Glutamatergic neuron (in vitro differentiated cells): ENCODE results near the gene DHDDS. TPM values are rescaled to one million over a fixed set of nuclear protein-coding genes. Genes with fewer than 3 reads are reported as not detected.
"Not testable (repeated sequence)": the region's sequence is repeated elsewhere in the genome, so short reads cannot be mapped to it uniquely, and the experiment has no call there.

Experiments
- DNase-seq: peaks from one replicate; pipeline ENCODE4 v3.0.0; 2022
- H3K27ac Mint-ChIP-seq: one replicate; pipeline ENCODE4 v1.8.0; 2020; ENCODE audit warnings: mild to moderate bottlenecking, mixed read lengths, inconsistent platforms; ENCODE audit not compliant: unreplicated experiment
- H3K27me3 Mint-ChIP-seq: one replicate; pipeline ENCODE4 v1.8.0; 2020; ENCODE audit warnings: mild to moderate bottlenecking, moderate library complexity, mixed read lengths, inconsistent platforms; ENCODE audit not compliant: unreplicated experiment
- H3K36me3 Mint-ChIP-seq: one replicate; pipeline ENCODE4 v1.8.0; 2020; ENCODE audit warnings: mild to moderate bottlenecking, mixed read lengths, inconsistent platforms; ENCODE audit not compliant: unreplicated experiment
- H3K4me1 Mint-ChIP-seq: one replicate; pipeline ENCODE4 v1.8.0; 2020; ENCODE audit warnings: mild to moderate bottlenecking, low read depth, mixed read lengths, inconsistent platforms; ENCODE audit not compliant: unreplicated experiment
- H3K4me3 Mint-ChIP-seq: one replicate; pipeline ENCODE4 v1.8.0; 2020; ENCODE audit warnings: mild to moderate bottlenecking, mixed read lengths, inconsistent platforms; ENCODE audit not compliant: unreplicated experiment
- H3K9me3 Mint-ChIP-seq: one replicate; pipeline ENCODE4 v1.8.0; 2020; ENCODE audit warnings: mild to moderate bottlenecking, moderate library complexity, mixed read lengths, inconsistent platforms; ENCODE audit not compliant: unreplicated experiment
- CTCF ChIP-seq: fragments of 200-600 bp; sonication (generic); IDR thresholded peaks from one replicate; pipeline ENCODE4 v1.5.0; 2021; ENCODE audit not compliant: partially characterized antibody, unreplicated experiment
- long read RNA-seq: library from polyadenylated mRNA; unstranded; transcript quantifications from one replicate; pipeline ENCODE4 v2.0.0, GENCODE V29; 2020; ENCODE audit not compliant: unreplicated experiment
- total RNA-seq: library from RNA; stranded (reverse); fragmentation: NEBNext Ultra II Directional; extraction: Animal tissue kit (Norgen Biotek cat#: 25700); gene quantifications from one replicate; pipeline ENCODE4 v1.2.1, GENCODE V29; 2021; ENCODE audit not compliant: unreplicated experiment

DHDDS gene, protein sequence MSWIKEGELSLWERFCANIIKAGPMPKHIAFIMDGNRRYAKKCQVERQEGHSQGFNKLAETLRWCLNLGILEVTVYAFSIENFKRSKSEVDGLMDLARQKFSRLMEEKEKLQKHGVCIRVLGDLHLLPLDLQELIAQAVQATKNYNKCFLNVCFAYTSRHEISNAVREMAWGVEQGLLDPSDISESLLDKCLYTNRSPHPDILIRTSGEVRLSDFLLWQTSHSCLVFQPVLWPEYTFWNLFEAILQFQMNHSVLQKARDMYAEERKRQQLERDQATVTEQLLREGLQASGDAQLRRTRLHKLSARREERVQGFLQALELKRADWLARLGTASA
- 64.6 TPM for total RNA-seq
- long read RNA-seq, partial matches to known transcripts = 0 of 14 reads
- long read RNA-seq, other reads (novel, unspliced or antisense) = 7 of 14 reads

- DNase-seq = peak; percentile 99
- peaks cover 6% of the 10 kb centered on the region for H3K27me3 Mint-ChIP-seq
- peak within 1 kb of the TSS; percentile 100 for H3K4me3 Mint-ChIP-seq
- H3K27ac Mint-ChIP-seq = peak within 1 kb of the TSS; percentile 97
- TF ChIP-seq CTCF = no peak
- H3K9me3 Mint-ChIP-seq = peaks cover 3% of the 10 kb centered on the region
- H3K36me3 Mint-ChIP-seq = no peaks in the 10 kb centered on the region
- H3K4me1 Mint-ChIP-seq = peaks cover 6% of the 10 kb centered on the region
Observed at GRCh38 chr1:26431979-26432695, at the start of gene DHDDS. TSS of gene DHDDS (plus strand) at chr1:26432321. CDS start at chr1:26432946, 625 bp downstream.

GRCh38 chr1:26384076-26384475, 48.0 kb upstream of the DHDDS start:
- H3K27me3 Mint-ChIP-seq = no peaks in the 10 kb centered on the region
- H3K4me3 Mint-ChIP-seq = no peak overlapping the region
- H3K4me1 Mint-ChIP-seq = peaks cover under 1% of the 10 kb centered on the region
- DNase-seq = no peak
- no peaks in the 10 kb centered on the region for H3K36me3 Mint-ChIP-seq
- no peak overlapping the region for H3K27ac Mint-ChIP-seq
- no peak for TF ChIP-seq CTCF
- H3K9me3 Mint-ChIP-seq = peaks cover 3% of the 10 kb centered on the region

DNA sequence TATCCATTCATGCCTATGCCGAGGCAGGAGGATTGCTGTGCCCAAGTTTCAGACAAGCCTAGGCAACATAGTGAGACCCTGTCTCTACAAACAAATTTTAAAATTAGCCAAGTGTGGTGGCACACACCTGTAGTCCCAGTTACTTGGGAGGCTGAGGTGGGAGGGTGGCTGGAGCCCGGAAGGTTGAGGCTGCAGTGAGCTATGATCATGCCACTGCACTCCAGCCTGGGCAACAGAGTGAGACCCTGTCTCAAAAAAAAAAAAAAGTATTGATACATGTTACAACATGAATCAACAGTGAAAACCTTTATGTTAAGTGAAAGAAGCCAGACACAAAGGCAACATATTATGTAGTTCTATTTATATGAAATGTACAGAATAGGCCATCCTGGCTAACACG, 47.1 kb upstream of the DHDDS start:
- H3K27ac Mint-ChIP-seq, H3K27me3 Mint-ChIP-seq, H3K4me3 Mint-ChIP-seq, H3K36me3 Mint-ChIP-seq, DNase-seq, H3K9me3 Mint-ChIP-seq, H3K4me1 Mint-ChIP-seq: not testable (repeated sequence)

DNA sequence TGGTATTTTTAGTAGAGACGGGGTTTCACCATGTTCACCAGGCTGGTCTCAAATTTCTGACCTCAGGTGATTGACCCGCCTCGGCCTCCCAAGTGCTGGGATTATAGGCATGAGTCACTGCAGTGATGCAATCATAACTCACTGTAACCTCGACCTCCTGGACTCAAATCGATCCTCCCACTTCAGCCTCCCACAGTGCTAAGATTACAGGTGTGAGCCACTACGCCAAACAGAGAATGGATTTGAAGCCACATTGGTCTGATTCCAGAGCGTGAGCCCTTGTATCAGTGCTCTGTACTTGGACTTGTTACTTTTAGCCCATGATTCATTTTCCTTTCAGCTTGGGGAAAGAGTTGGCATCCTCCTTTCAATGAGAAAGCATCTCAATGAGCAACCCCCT, 44.7 kb upstream of the DHDDS start:
- H3K9me3 Mint-ChIP-seq = peaks cover 1% of the 10 kb centered on the region
- H3K27me3 Mint-ChIP-seq = no peaks in the 10 kb centered on the region
- no peak overlapping the region for H3K4me3 Mint-ChIP-seq
- no peaks in the 10 kb centered on the region for H3K36me3 Mint-ChIP-seq
- H3K4me1 Mint-ChIP-seq = peaks cover 8% of the 10 kb centered on the region
- no peak for DNase-seq
- no peak for TF ChIP-seq CTCF
- no peak overlapping the region for H3K27ac Mint-ChIP-seq

DNA sequence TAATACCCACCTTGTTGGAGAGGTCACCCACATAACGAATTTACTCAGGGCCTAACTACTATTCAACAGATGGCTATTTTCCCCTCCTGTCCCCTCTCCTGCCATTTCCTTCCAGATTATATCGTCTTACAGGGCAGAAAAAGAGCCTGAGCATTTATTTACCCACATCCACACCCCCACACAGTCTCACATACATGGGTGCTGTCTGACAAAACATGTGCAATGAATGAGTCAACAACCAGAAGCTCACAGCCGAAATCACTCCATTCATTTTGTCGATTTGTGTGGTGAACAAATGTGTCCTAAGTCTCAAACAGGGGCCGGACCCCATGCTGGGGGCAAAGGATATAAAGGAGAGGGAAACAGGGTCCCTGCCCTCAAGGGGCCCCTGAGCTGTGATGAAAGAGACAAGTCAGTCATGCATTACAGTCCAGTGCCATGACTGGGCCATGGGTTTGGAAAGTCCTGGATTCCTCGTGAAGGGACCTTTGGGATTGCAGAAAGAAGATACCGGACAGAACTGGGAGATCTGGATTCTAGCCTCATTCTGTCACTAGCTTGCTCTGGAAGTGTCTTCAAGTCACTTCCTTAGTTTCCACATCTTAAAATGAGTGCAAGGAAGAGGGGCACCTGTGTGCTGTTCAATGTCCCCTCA, 43.2 kb upstream of the DHDDS start:
- H3K9me3 Mint-ChIP-seq = peaks cover 1% of the 10 kb centered on the region
- no peak overlapping the region for H3K27ac Mint-ChIP-seq
- no peak for TF ChIP-seq CTCF
- DNase-seq = no peak
- H3K36me3 Mint-ChIP-seq = no peaks in the 10 kb centered on the region
- H3K4me1 Mint-ChIP-seq = peaks cover 9% of the 10 kb centered on the region
- H3K4me3 Mint-ChIP-seq = no peak overlapping the region
- no peaks in the 10 kb centered on the region for H3K27me3 Mint-ChIP-seq
